Daoy (cell line): ENCODE results near the gene SPECC1. TPM values are rescaled to one million over a fixed set of nuclear protein-coding genes. Genes with fewer than 3 reads are reported as not detected.
"Not testable (repeated sequence)": the region's sequence is repeated elsewhere in the genome, so short reads cannot be mapped to it uniquely, and the experiment has no call there.

Experiments used
- DNase-seq: peaks from one replicate; pipeline ENCODE4 v3.0.0-alpha.2; 2015; ENCODE audit warnings: low read depth
- total RNA-seq: library from RNA; depleted of rRNA; stranded (reverse); fragments of >200 nt; shearing (Covaris generic); gene quantifications from 2 replicates; pipeline ENCODE4 v1.2.3, GENCODE V29; 2014; rRNA removed

SPECC1 gene
- total RNA-seq, 1 experiment from 2014 or later: 43.0 TPM

DNA sequence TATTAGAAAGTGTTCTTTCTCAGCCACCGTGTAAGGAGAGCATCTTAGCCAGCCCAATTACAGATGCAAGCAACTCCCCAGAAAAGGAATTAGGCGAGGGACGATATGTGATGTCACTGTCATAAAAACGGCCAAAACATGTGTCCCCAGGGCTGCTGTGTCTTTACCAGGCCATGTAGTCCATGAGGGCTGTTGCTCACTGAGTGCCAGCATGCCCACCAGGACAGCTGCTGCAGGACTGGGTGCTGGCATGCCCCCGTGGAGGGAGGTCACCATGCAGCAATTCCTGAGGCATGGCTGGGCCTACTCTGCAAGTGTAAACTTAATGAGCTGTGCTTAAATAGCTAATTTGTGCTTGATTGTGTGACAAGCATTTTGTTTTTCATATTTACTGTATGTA is 301.3 kb downstream of the SPECC1 start:
- no peak for DNase-seq

DNA sequence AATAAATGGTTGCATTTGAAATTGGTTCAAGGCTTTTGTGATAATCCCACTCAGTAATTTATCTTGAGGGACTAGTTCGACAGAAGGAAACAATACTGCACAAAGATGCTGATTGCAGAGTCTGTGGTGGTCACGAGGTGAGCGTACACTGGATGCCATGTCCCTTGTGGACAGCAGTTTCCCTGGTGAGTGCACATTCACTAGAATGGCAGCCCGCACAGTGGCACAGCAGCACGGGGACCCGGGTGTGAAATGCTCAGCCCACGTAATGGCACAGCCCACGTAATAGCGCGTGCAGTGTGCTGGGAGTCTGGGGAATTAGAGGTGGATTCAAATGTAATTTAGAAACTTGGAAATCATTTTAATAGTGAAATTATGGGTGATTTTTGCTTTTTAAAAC is 304.1 kb downstream of the SPECC1 start:
- DNase-seq: no peak

DNA sequence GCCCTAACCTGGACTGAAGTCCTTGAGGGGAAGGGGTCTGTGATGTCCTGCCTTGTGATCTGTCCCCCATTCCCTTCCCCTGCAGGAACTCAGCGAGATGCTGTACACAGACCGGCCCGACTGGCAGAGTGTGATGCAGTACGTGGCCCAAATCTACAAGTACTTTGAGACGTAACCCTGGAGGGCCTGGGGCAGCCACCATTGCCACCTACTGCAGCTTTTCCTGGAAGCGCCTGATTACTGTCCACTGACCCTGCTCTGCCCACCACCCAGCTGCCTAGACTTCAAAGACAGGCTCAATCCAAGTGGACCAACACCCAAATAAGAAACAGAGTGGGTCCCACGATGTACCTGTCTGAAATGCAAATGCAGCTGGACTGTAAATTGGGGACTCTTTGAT is 304.7 kb downstream of the SPECC1 start:
- no peak for DNase-seq

DNA sequence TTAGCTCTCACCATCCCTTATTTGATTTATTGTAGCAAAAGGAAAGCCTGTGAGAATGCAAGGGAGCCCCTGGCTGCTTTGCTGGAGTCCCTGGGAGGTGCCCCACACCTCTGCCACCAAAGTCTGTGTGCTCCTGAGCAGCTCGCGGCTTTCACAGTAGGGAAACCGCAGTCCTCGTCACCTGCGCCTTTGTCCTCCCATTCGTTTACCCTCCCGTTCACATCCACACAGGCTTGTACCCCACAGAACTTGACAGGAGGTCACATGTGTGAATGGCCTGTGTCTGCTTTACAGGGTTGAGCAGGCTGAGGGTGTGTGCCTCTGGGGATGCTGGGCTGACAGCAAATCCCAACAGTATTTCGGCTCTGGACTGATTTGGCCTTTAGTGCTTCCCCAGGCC is 305.7 kb downstream of the SPECC1 start:
- DNase-seq: no peak

DNA sequence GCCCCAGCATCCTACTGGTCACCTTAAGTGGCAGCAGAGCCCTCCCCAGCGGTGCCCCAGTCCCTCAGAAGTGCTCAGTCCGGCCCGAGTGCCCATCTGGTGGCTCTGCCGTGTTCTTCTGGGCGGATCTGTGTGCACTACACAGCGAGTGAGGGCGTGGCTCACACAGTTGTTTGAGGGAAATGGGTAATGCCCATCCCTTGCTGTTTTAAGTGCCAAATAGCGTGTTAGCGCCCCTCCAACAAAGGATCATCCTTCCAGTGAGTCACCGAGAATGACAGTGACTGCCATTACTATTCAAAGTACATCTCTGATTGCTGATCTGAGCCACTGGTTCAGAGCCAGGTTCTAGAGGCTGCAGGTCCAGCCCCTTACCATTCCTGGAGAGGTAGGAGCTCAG is 306.2 kb downstream of the SPECC1 start:
- DNase-seq: no peak

DNA sequence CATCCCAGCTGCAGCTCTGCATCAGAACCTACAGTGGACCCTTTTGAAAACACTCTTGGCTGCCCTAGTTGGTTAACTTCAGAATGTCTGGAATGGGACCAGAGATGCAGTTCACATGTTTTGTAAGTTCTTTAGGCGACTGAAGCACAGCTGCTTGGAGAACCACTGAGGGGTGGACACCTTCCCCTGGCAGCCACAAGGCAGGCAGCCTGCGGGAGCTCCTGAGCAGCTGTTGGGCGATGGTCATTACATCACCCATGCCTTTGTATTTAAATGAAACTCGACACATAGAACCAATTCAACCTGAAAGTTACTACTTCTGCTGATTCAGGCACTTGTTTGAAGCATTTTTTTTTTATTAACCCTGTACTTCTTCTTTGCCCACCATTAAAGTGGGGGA is 306.7 kb downstream of the SPECC1 start:
- no peak for DNase-seq

DNA sequence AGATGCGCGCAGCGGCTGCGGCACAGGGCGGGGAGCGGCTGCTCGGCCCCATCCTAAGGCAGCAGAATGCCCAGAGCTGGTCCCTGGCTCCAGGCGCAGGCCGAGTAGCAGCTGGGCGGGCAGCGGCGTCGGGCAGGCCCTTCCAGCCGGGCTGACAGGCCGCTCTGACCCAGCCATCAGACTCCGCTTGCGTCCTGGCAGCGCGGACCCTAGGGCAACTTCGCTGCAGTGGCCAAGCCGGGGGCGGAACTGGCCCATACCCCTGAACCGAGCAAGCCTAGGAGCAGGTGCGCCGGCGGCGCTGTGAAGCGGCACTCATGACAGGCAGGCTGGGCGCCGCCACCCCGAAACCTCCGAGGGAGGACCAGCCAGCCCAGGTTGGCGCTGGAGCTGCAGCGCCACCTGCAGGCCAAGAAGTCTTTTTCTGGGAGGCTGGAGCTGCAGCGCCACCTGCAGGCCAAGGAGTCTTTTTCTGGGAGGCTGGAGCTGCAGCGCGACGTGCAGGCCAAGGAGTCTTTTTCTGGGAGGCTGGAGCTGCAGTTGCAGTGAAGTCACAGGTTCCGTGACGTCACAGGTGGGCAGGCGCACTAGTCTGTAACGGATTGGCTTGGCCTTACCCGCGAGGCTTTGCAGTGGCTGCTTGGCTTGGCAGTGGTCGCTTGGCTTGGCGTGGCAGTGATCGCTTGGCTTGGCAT is 311.5 kb downstream of the SPECC1 start:
- DNase-seq: peak; percentile 70

DNA sequence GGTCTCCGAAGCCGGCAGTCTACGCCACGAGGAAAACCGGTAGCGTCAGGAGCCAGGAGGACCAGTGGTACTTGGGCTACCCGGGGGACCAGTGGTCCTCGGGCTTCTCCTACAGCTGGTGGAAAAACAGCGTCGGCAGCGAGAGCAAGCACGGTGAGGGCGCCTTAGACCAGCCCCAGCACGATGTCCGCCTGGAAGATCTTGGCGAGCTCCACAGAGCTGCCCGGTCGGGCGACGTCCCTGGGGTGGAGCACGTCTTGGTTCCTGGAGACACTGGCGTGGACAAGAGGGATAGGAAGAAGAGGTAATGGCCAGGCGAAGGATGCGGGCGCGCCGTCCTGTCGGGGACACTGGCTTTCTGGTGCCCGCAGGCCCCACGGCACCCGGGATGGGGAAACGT is 312.2 kb downstream of the SPECC1 start:
- DNase-seq: not testable (repeated sequence)

DNA sequence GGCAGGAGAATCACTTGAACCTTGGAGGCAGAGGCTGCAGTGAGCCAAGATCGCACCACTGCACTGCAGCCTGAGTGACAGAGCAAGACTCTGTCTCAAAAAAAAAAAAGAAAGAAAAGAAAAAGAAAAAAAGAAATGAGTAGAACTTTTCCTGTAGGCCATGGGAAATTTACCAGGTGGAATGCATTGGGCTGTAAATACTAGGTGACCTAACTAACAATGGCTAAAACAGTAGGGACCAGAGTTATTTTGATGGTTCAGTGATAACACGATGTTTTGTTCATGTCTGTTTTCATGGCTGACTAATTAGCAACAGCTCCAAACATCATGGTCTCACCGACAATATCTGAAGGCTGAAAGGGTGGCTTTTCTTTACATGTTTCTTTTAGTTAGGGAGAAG is 318.6 kb downstream of the SPECC1 start:
- not testable (repeated sequence) for DNase-seq

DNA sequence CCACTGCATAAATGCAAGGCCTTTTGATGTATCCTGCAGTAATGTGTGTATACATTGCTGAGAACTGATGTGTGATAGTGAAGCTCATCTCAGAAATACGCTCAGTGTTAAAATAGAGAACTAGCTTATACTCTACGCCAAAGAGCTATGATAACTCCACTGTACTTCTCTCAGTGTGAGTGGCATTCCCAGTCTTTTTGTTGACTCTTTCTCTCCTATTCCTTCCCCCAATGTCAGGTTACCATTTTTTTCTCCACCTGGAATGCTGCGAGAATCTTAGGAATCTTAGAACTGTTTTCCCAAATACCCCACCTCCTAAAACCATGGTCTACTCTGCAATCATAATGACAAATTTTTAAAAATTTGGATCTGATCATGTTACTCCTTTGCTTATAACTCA is 342.2 kb downstream of the SPECC1 start:
- not testable (repeated sequence) for DNase-seq

DNA sequence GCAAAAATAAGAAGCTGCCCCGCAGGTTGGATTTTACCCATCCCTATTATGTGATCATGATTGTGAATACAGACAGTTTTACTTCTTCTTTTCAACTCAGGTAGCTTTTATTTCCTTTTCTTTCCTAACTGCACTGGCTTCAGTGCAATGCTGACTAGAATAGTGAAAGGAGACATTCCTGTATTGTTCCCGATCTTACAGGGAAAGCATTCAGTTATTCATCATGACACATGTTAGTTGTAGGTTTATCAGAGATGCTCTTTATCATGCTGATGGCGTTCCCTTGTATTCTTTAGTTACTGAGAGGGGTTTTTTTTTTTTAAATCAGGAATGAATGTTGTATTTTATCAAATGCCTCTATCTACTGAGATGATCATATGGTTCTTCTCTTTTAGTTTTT is 343.4 kb downstream of the SPECC1 start:
- not testable (repeated sequence) for DNase-seq

DNA sequence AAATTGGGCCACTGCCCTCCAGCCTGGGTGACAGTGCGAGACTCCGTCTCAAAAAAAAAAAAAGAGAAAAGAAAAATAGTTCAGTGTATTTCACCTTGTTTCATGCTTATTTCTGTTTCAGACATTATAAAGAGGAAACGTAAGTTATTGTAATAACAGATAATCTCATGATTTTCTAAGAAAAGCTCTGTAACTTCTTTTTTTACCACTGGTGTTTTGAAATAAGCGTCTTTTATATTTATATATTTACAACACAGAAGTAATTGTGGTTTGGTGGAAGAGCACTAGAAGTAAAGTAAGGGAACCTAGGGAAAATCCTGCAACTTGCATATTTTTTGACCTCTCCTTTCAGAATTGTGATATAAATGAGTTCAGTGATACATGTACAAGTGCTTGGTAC is 354.7 kb downstream of the SPECC1 start:
- DNase-seq: not testable (repeated sequence)

Other genes with a start within 250 kb of the SPECC1 start
- gene ULK2, start 141.4 kb upstream of the SPECC1 start, total RNA-seq: 6.9 and 7.2 TPM in 2 replicates
- 9.7 and 17.7 TPM in 2 replicates for gene AKAP10, start 31.5 kb upstream of the SPECC1 start, total RNA-seq